ENCODE measurements around the gene MBD2.

MBD2 gene

GRCh38 chr18:54183390-54183789 is 41.1 kb downstream of the MBD2 start:
- no peak for DNase-seq

GRCh38 chr18:54181856-54182602 is 42.4 kb downstream of the MBD2 start:
- Histone ChIP-seq H2BK120ac (ENCODE audit: insufficient read depth, low read length, poor library complexity) (no peak overlapping the region), H4K12ac (ENCODE audit: low read depth, low read length) (no peak overlapping the region), H2AFZ (ENCODE audit: insufficient read depth, low read length, poor library complexity) (no peak overlapping the region), H2BK5ac (ENCODE audit: low read depth, low read length, poor library complexity) (no peak overlapping the region), H3K4ac (ENCODE audit: low read depth, low read length) (no peak overlapping the region), H3K27me3 (ENCODE audit: insufficient read depth, low read length) (no peaks in the 10 kb centered on the region), H3K4me1 (ENCODE audit: control insufficient read depth in 1 of 2, insufficient read depth in 2 of 2, low read length in 2 of 2) (no peaks in the 10 kb centered on the region), H3K79me2 (ENCODE audit: control insufficient read depth, insufficient read depth, low read length, poor library complexity) (no peaks in the 10 kb centered on the region), H3K4me2 (ENCODE audit: low read length) (no peak overlapping the region), H3K79me1 (ENCODE audit: low read length) (no peaks in the 10 kb centered on the region), H3K4me3 (ENCODE audit: low read depth, low read length) (no peak overlapping the region), H3K18ac (ENCODE audit: low read length) (no peak overlapping the region), H4K8ac (ENCODE audit: low read depth, low read length) (no peak overlapping the region), H2AK5ac (ENCODE audit: low read length) (no peak overlapping the region), H3K23ac (ENCODE audit: low read length) (no peak overlapping the region), H3K9ac (ENCODE audit: low read length) (no peak overlapping the region), H4K91ac (ENCODE audit: low read depth, low read length) (no peak overlapping the region), H3K9me3 (ENCODE audit: insufficient read depth, low read depth, low read length) (no peaks in the 10 kb centered on the region), H3K36me3 (ENCODE audit: control insufficient read depth in 1 of 2, insufficient read depth in 2 of 2, low read length in 2 of 2) (peaks cover 2 to 4% of the 10 kb centered on the region in 2 experiments), H3K27ac (ENCODE audit: low read depth, low read length) (no peak overlapping the region), H2BK12ac (ENCODE audit: low read length) (no peak overlapping the region), H3K14ac (ENCODE audit: low read length) (no peak overlapping the region)
- no CpG with 5 or more reads among the region's 1 CpG for WGBS (ENCODE audit: extremely low coverage, insufficient coverage, insufficient read length)
- no peak for DNase-seq

More at GRCh38 chr18:54183390-54183789, 41.1 kb downstream of the MBD2 start:
- no peaks in the 10 kb centered on the region for H3K79me1 ChIP-seq (ENCODE audit: low read length)
- no peak overlapping the region for H3K23ac ChIP-seq (ENCODE audit: low read length)
- no peak overlapping the region for H3K9ac ChIP-seq (ENCODE audit: low read length)
- H3K9me3 ChIP-seq (ENCODE audit: insufficient read depth, low read depth, low read length) = no peaks in the 10 kb centered on the region
- H2AK5ac ChIP-seq (ENCODE audit: low read length) = no peak overlapping the region
- peaks cover 2 to 8% of the 10 kb centered on the region in 2 experiments for H3K36me3 ChIP-seq (ENCODE audit: control insufficient read depth in 1 of 2, insufficient read depth in 2 of 2, low read length in 2 of 2)
- no peak overlapping the region for H2AFZ ChIP-seq (ENCODE audit: insufficient read depth, low read length, poor library complexity)
- no peak overlapping the region for H2BK120ac ChIP-seq (ENCODE audit: insufficient read depth, low read length, poor library complexity)
- no peak overlapping the region for H4K91ac ChIP-seq (ENCODE audit: low read depth, low read length)
- H3K4ac ChIP-seq (ENCODE audit: low read depth, low read length) = no peak overlapping the region
- no peaks in the 10 kb centered on the region for H3K27me3 ChIP-seq (ENCODE audit: insufficient read depth, low read length)
- H3K79me2 ChIP-seq (ENCODE audit: control insufficient read depth, insufficient read depth, low read length, poor library complexity) = no peaks in the 10 kb centered on the region
- no peak overlapping the region for H3K18ac ChIP-seq (ENCODE audit: low read length)
- no peak overlapping the region for H3K14ac ChIP-seq (ENCODE audit: low read length)
- H4K12ac ChIP-seq (ENCODE audit: low read depth, low read length) = no peak overlapping the region
- no peak overlapping the region for H2BK12ac ChIP-seq (ENCODE audit: low read length)
- H3K4me2 ChIP-seq (ENCODE audit: low read length) = no peak overlapping the region
- H3K4me3 ChIP-seq (ENCODE audit: low read depth, low read length) = no peak overlapping the region
- WGBS (ENCODE audit: extremely low coverage, insufficient coverage, insufficient read length) = no CpG with 5 or more reads among the region's 3 CpGs
- H3K27ac ChIP-seq (ENCODE audit: low read depth, low read length) = no peak overlapping the region
- H4K8ac ChIP-seq (ENCODE audit: low read depth, low read length) = no peak overlapping the region
- H3K4me1 ChIP-seq (ENCODE audit: control insufficient read depth in 1 of 2, insufficient read depth in 2 of 2, low read length in 2 of 2) = no peaks in the 10 kb centered on the region
- H2BK5ac ChIP-seq (ENCODE audit: low read depth, low read length, poor library complexity) = no peak overlapping the region

GRCh38 chr18:54173980-54174630 is 50.4 kb downstream of the MBD2 start:
- Histone ChIP-seq H3K4me2 (ENCODE audit: low read length) (no peak overlapping the region), H3K27ac (ENCODE audit: low read depth, low read length) (no peak overlapping the region)

GRCh38 chr18:54173250-54173649 is 51.2 kb downstream of the MBD2 start:
- Histone ChIP-seq H3K4ac (ENCODE audit: low read depth, low read length) (no peak overlapping the region), H3K79me1 (ENCODE audit: low read length) (no peaks in the 10 kb centered on the region), H3K9ac (ENCODE audit: low read length) (no peak overlapping the region), H4K8ac (ENCODE audit: low read depth, low read length) (no peak overlapping the region), H2BK12ac (ENCODE audit: low read length) (no peak overlapping the region), H4K91ac (ENCODE audit: low read depth, low read length) (no peak overlapping the region), H3K4me3 (ENCODE audit: low read depth, low read length) (no peak overlapping the region), H3K79me2 (ENCODE audit: control insufficient read depth, insufficient read depth, low read length, poor library complexity) (no peaks in the 10 kb centered on the region), H3K14ac (ENCODE audit: low read length) (no peak overlapping the region), H3K18ac (ENCODE audit: low read length) (no peak overlapping the region), H3K27ac (ENCODE audit: low read depth, low read length) (no peak overlapping the region), H3K4me2 (ENCODE audit: low read length) (no peak overlapping the region), H3K27me3 (ENCODE audit: insufficient read depth, low read length) (no peaks in the 10 kb centered on the region), H2AK5ac (ENCODE audit: low read length) (no peak overlapping the region), H4K12ac (ENCODE audit: low read depth, low read length) (no peak overlapping the region), H3K23ac (ENCODE audit: low read length) (no peak overlapping the region), H2BK5ac (ENCODE audit: low read depth, low read length, poor library complexity) (no peak overlapping the region), H2AFZ (ENCODE audit: insufficient read depth, low read length, poor library complexity) (no peak overlapping the region), H3K36me3 (ENCODE audit: control insufficient read depth in 1 of 2, insufficient read depth in 2 of 2, low read length in 2 of 2) (peaks cover 0 to 2% of the 10 kb centered on the region in 2 experiments), H2BK120ac (ENCODE audit: insufficient read depth, low read length, poor library complexity) (no peak overlapping the region), H3K4me1 (ENCODE audit: control insufficient read depth in 1 of 2, insufficient read depth in 2 of 2, low read length in 2 of 2) (peaks cover 0 to 4% of the 10 kb centered on the region in 2 experiments), H3K9me3 (ENCODE audit: insufficient read depth, low read depth, low read length) (no peaks in the 10 kb centered on the region)
- no peak for DNase-seq
- WGBS (ENCODE audit: extremely low coverage, insufficient coverage, insufficient read length) = no CpG with 5 or more reads among the region's 2 CpGs

More at GRCh38 chr18:54173980-54174630, 50.4 kb downstream of the MBD2 start:
- no peak overlapping the region for H2AFZ ChIP-seq (ENCODE audit: insufficient read depth, low read length, poor library complexity)
- no peak overlapping the region for H4K12ac ChIP-seq (ENCODE audit: low read depth, low read length)
- H3K23ac ChIP-seq (ENCODE audit: low read length) = no peak overlapping the region
- H3K9me3 ChIP-seq (ENCODE audit: insufficient read depth, low read depth, low read length) = no peaks in the 10 kb centered on the region
- no peak overlapping the region for H4K91ac ChIP-seq (ENCODE audit: low read depth, low read length)
- no peaks in the 10 kb centered on the region for H3K27me3 ChIP-seq (ENCODE audit: insufficient read depth, low read length)
- H2BK5ac ChIP-seq (ENCODE audit: low read depth, low read length, poor library complexity) = no peak overlapping the region
- no CpG with 5 or more reads among the region's 1 CpG for WGBS (ENCODE audit: extremely low coverage, insufficient coverage, insufficient read length)
- no peak overlapping the region for H3K4me3 ChIP-seq (ENCODE audit: low read depth, low read length)
- H2AK5ac ChIP-seq (ENCODE audit: low read length) = no peak overlapping the region
- no peak overlapping the region for H2BK120ac ChIP-seq (ENCODE audit: insufficient read depth, low read length, poor library complexity)
- H3K18ac ChIP-seq (ENCODE audit: low read length) = no peak overlapping the region
- no peak overlapping the region for H3K14ac ChIP-seq (ENCODE audit: low read length)
- DNase-seq = no peak
- H3K79me2 ChIP-seq (ENCODE audit: control insufficient read depth, insufficient read depth, low read length, poor library complexity) = no peaks in the 10 kb centered on the region
- H3K36me3 ChIP-seq (ENCODE audit: control insufficient read depth in 1 of 2, insufficient read depth in 2 of 2, low read length in 2 of 2) = peaks cover 0 to 2% of the 10 kb centered on the region in 2 experiments
- no peak overlapping the region for H3K4ac ChIP-seq (ENCODE audit: low read depth, low read length)
- peaks cover 0 to 4% of the 10 kb centered on the region in 2 experiments for H3K4me1 ChIP-seq (ENCODE audit: control insufficient read depth in 1 of 2, insufficient read depth in 2 of 2, low read length in 2 of 2)
- no peak overlapping the region for H4K8ac ChIP-seq (ENCODE audit: low read depth, low read length)
- no peak overlapping the region for H2BK12ac ChIP-seq (ENCODE audit: low read length)
- no peak overlapping the region for H3K9ac ChIP-seq (ENCODE audit: low read length)
- H3K79me1 ChIP-seq (ENCODE audit: low read length) = no peaks in the 10 kb centered on the region

Measured in trophoblast cell (in vitro differentiated cells and primary cell).